ENCODE data around the gene KIAA1958. TPM values are rescaled to one million over a fixed set of nuclear protein-coding genes. Genes with fewer than 3 reads are reported as not detected.

Gene KIAA1958
- polyA plus RNA-seq, 3 donors, result 1.9 to 4.2 (median 1.9) TPM

GRCh38 chr9:112537561-112537960 is 50.9 kb downstream of the KIAA1958 start:
- WGBS (ENCODE audit: insufficient coverage), result no CpG with 5 or more reads among the region's 1 CpG

DNA sequence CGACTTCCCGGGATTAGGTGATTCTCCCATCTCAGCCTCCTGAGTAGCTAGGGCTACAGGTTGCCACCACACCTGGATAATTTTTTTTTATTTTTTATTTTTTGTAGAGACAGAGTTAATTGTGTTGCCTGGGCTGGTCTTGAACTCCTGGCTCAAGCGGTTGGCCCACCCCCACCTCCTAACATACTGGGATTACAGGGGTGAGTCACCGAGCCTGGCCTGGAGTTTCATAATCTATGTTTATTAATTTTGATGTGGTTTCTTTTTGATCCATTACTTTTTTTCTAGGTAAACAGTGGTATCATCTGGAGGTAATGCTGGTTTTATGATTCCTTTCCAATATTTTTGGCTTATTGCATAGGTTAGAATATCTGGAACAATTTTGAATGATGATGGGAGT is 54.2 kb downstream of the KIAA1958 start:
- no CpG with 5 or more reads among the region's 4 CpGs for WGBS (ENCODE audit: insufficient coverage)
- Histone ChIP-seq H2AFZ (ENCODE audit: insufficient read depth, low read depth, low read length, poor library complexity, severe bottlenecking) (no peak overlapping the region), H3K4me2 (replicated peaks; ENCODE audit: extremely low read depth, low read length, poor library complexity, severe bottlenecking) (no peak overlapping the region), H3K9ac (ENCODE audit: insufficient read depth, low read length, poor library complexity, severe bottlenecking) (no peak overlapping the region), H3K4me3 (replicated peaks in 1 of 3; ENCODE audit: low read depth in 2 of 3, low read length in 3 of 3) (no peak overlapping the region), H3K4me1 (ENCODE audit: control insufficient read depth in 1 of 2, insufficient read depth in 2 of 2, low read length in 2 of 2) (no peaks in the 10 kb centered on the region), H3K9me3 (replicated peaks in 1 of 2; ENCODE audit: control insufficient read depth in 1 of 2, insufficient read depth in 1 of 2, low read length in 2 of 2) (no peaks in the 10 kb centered on the region), H4K20me1 (ENCODE audit: insufficient read depth, low read length) (no peaks in the 10 kb centered on the region), H3K79me2 (ENCODE audit: insufficient read depth, low read length) (no peaks in the 10 kb centered on the region), H3K27ac (ENCODE audit: low read depth in 1 of 2, low read length in 2 of 2) (no peak overlapping the region), H3K36me3 (replicated peaks in 1 of 2; ENCODE audit: control insufficient read depth in 1 of 2, insufficient read depth in 2 of 2, low read length in 2 of 2) (no peaks in the 10 kb centered on the region), H3K27me3 (ENCODE audit: control insufficient read depth in 2 of 2, insufficient read depth in 2 of 2, low read length in 2 of 2) (no peaks in the 10 kb centered on the region)
- peaks cover 0 to 5% (median 0%) of the 10 kb centered on the region in 7 donors for H3K9me3 Mint-ChIP-seq
- H3K27me3 Mint-ChIP-seq (ENCODE audit: low read depth in 3 of 3), result peaks cover 0 to 2% (median 2%) of the 10 kb centered on the region in 3 donors
- intact Hi-C loops (cut with micrococcal nuclease), result no loop called here
- H3K4me1 Mint-ChIP-seq, result peaks cover 5% of the 10 kb centered on the region
- no peak for DNase-seq
- no peak overlapping the region for H3K4me3 Mint-ChIP-seq
- no peak overlapping the region for H3K27ac Mint-ChIP-seq
- TF ChIP-seq, protein P1, sequence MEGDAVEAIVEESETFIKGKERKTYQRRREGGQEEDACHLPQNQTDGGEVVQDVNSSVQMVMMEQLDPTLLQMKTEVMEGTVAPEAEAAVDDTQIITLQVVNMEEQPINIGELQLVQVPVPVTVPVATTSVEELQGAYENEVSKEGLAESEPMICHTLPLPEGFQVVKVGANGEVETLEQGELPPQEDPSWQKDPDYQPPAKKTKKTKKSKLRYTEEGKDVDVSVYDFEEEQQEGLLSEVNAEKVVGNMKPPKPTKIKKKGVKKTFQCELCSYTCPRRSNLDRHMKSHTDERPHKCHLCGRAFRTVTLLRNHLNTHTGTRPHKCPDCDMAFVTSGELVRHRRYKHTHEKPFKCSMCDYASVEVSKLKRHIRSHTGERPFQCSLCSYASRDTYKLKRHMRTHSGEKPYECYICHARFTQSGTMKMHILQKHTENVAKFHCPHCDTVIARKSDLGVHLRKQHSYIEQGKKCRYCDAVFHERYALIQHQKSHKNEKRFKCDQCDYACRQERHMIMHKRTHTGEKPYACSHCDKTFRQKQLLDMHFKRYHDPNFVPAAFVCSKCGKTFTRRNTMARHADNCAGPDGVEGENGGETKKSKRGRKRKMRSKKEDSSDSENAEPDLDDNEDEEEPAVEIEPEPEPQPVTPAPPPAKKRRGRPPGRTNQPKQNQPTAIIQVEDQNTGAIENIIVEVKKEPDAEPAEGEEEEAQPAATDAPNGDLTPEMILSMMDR (IDR thresholded peaks at IDR 0.05), result no peak
- peaks cover 1 to 4% of the 10 kb centered on the region in 2 donors for H3K36me3 Mint-ChIP-seq

More at GRCh38 chr9:112537561-112537960, 50.9 kb downstream of the KIAA1958 start:
- DNase-seq, result no peak
- Mint-ChIP-seq H3K27me3 (ENCODE audit: low read depth in 3 of 3) (peaks cover 0 to 2% (median 2%) of the 10 kb centered on the region in 3 donors), H3K27ac (no peak overlapping the region), H3K36me3 (peaks cover 1 to 4% of the 10 kb centered on the region in 2 donors), H3K9me3 (peaks cover 0 to 3% (median 0%) of the 10 kb centered on the region in 7 donors), H3K4me3 (no peak overlapping the region), H3K4me1 (peaks cover 13% of the 10 kb centered on the region)
- Histone ChIP-seq H2AFZ (ENCODE audit: insufficient read depth, low read depth, low read length, poor library complexity, severe bottlenecking) (no peak overlapping the region), H3K27me3 (ENCODE audit: control insufficient read depth in 2 of 2, insufficient read depth in 2 of 2, low read length in 2 of 2) (no peaks in the 10 kb centered on the region), H3K79me2 (ENCODE audit: insufficient read depth, low read length) (peaks cover 4% of the 10 kb centered on the region), H3K27ac (ENCODE audit: low read depth in 1 of 2, low read length in 2 of 2) (no peak overlapping the region), H3K36me3 (replicated peaks in 1 of 2; ENCODE audit: control insufficient read depth in 1 of 2, insufficient read depth in 2 of 2, low read length in 2 of 2) (no peaks in the 10 kb centered on the region), H4K20me1 (ENCODE audit: insufficient read depth, low read length) (no peaks in the 10 kb centered on the region), H3K4me2 (replicated peaks; ENCODE audit: extremely low read depth, low read length, poor library complexity, severe bottlenecking) (no peak overlapping the region), H3K9me3 (replicated peaks in 1 of 2; ENCODE audit: control insufficient read depth in 1 of 2, insufficient read depth in 1 of 2, low read length in 2 of 2) (no peaks in the 10 kb centered on the region), H3K4me1 (ENCODE audit: control insufficient read depth in 1 of 2, insufficient read depth in 2 of 2, low read length in 2 of 2) (peaks cover 1% of the 10 kb centered on the region in 2 donors), H3K4me3 (replicated peaks in 1 of 3; ENCODE audit: low read depth in 2 of 3, low read length in 3 of 3) (no peak overlapping the region), H3K9ac (ENCODE audit: insufficient read depth, low read length, poor library complexity, severe bottlenecking) (no peak overlapping the region)
- TF ChIP-seq, protein P1 (IDR thresholded peaks at IDR 0.05), result no peak
- intact Hi-C loops (cut with micrococcal nuclease), result no loop called here

All from CD14-positive monocyte (primary cell).